ENCODE data around the gene MEI1. TPM values are rescaled to one million over a fixed set of nuclear protein-coding genes. Genes with fewer than 3 reads are reported as not detected.

MEI1 gene
- total RNA-seq, 1 donor from 2014 or later, result 1.5 TPM

DNA sequence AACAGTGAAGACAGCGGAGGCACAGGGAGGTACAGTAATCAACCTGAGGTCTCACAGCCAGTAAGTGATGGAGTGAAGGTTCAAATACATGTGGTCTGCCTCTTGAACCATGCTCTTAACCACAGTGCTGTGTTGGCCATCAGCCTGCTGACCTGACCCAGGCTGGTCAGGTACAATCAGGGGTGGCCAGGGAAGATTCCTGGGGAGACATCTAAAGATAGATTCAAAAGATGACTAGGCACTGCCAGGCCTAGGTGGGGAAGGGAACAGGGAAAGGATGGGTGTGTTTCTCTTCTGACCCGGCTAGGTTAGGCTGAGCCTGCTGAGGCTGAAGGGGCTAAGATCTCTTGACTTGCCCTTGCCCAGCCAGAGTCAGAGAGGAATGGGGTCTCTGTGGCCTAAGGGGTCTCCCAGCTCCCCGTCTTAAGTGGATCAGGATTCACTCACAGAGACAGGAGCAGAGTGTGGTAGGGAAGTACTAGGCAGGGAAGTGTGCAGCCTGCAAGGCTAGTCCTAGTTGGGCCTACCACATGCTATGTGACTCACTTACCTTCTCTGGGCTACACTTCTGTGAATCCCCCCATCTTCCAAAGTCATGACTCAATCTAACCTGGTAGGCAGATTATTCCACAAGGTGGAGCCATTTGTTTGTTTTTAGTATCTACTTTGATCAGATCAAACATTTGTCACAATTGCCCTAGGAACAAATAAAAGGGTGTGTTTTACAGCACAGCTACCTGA, 123.2 kb downstream of the MEI1 start:
- Histone ChIP-seq H3K4me3 (ENCODE audit: low read depth, low read length) (no peak overlapping the region), H3K27me3 (ENCODE audit: control insufficient read depth, insufficient read depth, low read length) (no peaks in the 10 kb centered on the region), H3K36me3 (ENCODE audit: control insufficient read depth, insufficient read depth, low read length) (no peaks in the 10 kb centered on the region)
- peak; percentile 41 for TF ChIP-seq CTCF (IDR thresholded peaks at IDR 0.05; ENCODE audit: insufficient read depth, low read length, poor library complexity, severe bottlenecking)
- no peak for DNase-seq (ENCODE audit: low read depth)

- H3K36me3 ChIP-seq (ENCODE audit: control insufficient read depth, insufficient read depth, low read length), result no peaks in the 10 kb centered on the region
- H3K4me3 ChIP-seq (ENCODE audit: low read depth, low read length), result no peak overlapping the region
- no peak for DNase-seq (ENCODE audit: low read depth)
- TF ChIP-seq CTCF (IDR thresholded peaks at IDR 0.05; ENCODE audit: insufficient read depth, low read length, poor library complexity, severe bottlenecking), result no peak
- no peaks in the 10 kb centered on the region for H3K27me3 ChIP-seq (ENCODE audit: control insufficient read depth, insufficient read depth, low read length)
These were observed 124.5 kb downstream of the MEI1 start for GRCh38 chr22:41823797-41824196.

DNA sequence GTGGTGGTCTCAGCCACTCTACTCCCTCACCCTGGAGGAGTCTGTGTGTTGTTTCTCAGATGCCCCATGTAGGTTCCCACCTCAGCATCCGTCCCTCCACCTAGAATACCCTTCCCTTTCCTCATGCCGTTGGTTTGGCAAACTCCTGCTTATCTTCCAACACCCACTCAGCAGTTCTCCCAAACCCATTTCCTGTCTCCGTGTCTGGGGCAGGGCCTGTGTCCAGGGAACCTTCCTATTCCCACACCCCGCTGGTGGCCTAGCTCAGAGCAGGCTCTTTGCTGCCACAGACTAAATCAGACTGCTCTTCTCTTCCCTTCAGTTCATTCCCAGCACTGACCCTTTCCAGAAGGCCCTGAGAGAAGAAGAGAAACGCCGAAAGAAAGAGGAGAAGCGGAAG, 126.1 kb downstream of the MEI1 start:
- TF ChIP-seq CTCF (IDR thresholded peaks at IDR 0.05; ENCODE audit: insufficient read depth, low read length, poor library complexity, severe bottlenecking), result no peak
- Histone ChIP-seq H3K36me3 (ENCODE audit: control insufficient read depth, insufficient read depth, low read length) (no peaks in the 10 kb centered on the region), H3K27me3 (ENCODE audit: control insufficient read depth, insufficient read depth, low read length) (no peaks in the 10 kb centered on the region), H3K4me3 (ENCODE audit: low read depth, low read length) (no peak overlapping the region)
- DNase-seq (ENCODE audit: low read depth), result no peak

GRCh38 chr22:41826021-41826420, 126.7 kb downstream of the MEI1 start:
- H3K36me3 ChIP-seq (ENCODE audit: control insufficient read depth, insufficient read depth, low read length), result no peaks in the 10 kb centered on the region
- H3K27me3 ChIP-seq (ENCODE audit: control insufficient read depth, insufficient read depth, low read length), result no peaks in the 10 kb centered on the region
- no peak for TF ChIP-seq CTCF (IDR thresholded peaks at IDR 0.05; ENCODE audit: insufficient read depth, low read length, poor library complexity, severe bottlenecking)
- H3K4me3 ChIP-seq (ENCODE audit: low read depth, low read length), result no peak overlapping the region
- DNase-seq (ENCODE audit: low read depth), result no peak

- no peak for TF ChIP-seq CTCF (IDR thresholded peaks at IDR 0.05; ENCODE audit: insufficient read depth, low read length, poor library complexity, severe bottlenecking)
- no peaks in the 10 kb centered on the region for H3K36me3 ChIP-seq (ENCODE audit: control insufficient read depth, insufficient read depth, low read length)
- DNase-seq (ENCODE audit: low read depth), result no peak
- H3K27me3 ChIP-seq (ENCODE audit: control insufficient read depth, insufficient read depth, low read length), result no peaks in the 10 kb centered on the region
- H3K4me3 ChIP-seq (ENCODE audit: low read depth, low read length), result no peak overlapping the region
These were observed 127.4 kb downstream of the MEI1 start for GRCh38 chr22:41826430-41827383.

All from kidney epithelial cell (primary cell).